ENCODE data around the gene DBH.

Gene DBH

DNA sequence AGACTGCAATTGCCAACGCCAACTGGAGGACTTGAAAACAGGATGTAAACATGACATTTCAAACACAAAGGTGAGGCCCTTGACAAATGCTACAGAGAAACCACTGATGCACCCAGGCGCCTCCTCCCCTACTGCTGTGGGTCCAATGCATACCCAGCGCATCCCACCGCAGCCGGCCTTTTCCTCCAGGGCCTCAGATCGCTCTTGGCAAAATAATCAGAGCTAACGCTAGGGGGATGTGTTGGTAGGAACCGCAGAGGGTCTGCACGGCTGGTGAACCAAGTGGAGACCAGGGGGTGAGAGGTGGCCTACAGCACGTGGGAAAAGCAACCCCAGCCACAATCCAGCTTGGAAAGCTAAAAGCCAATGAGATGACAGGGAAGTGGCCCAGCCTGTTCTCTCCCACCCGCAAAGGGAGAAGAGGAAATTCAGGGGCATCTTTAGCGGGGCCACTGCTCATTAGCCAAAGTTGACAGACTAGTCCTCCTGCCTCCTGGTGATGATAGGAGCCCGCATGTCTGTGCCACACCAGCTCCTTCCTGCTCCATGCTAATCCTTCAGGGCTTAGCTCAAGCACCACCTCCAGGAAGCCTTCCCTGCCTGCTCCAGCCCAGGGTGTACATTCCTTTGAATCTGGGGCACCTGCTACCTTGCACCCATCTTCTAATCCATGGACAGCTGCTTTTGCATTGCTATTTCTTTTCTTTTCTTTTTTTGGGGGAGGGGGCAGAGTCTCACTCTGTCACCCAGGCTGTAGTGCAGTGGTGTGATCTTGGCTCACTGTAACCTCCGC, 32.8 kb upstream of the DBH start:
- in situ Hi-C loops (cut with MboI; ENCODE audit: low pct_unique_long_range_greater_than_20kb, low sequenced_read_pairs) = no loop called here

DNA sequence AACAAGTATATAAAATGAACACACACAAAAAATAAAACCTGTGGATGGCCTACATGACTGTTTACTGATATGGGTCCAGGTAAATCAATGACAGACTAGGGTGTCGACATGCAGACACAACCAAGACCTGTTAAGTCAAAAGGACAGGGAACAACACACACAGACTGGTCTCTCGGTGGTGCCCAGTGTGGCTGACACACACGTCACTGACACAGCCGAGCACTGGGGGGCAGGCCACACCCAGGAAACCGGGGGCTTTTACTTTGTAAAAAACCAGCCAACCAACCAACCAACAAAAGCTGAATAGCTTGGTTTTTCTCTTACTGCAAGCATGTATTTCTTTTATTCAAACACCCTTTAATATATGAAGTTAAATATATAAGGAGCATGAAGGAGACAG, 31.9 kb upstream of the DBH start:
- DNase-seq = no peak
- in situ Hi-C loops (cut with MboI; ENCODE audit: low pct_unique_long_range_greater_than_20kb, low sequenced_read_pairs) = no loop called here

More for the DNA sequence above, 32.8 kb upstream of the DBH start:
- DNase-seq = no peak

DNA sequence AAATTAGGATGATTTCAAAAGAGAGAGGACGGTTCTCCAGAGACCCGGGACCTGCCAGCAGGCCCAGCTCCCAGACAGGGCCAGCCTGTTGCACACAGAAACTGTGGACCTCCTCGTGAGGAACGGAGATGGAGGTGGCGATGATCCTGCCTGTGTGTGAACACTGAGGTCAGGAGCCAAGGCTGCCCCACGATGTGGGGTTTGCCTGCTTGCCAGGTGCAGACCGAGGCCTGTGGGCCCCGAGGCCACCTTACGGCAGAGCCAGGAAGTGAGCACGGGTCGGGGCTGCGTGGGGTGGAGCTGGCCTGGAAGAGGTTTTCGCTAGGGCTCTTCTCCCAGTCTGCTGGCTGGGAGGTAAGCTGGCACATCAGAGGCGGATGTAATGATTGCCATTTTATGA, 31.3 kb upstream of the DBH start:
- DNase-seq = no peak

DNA sequence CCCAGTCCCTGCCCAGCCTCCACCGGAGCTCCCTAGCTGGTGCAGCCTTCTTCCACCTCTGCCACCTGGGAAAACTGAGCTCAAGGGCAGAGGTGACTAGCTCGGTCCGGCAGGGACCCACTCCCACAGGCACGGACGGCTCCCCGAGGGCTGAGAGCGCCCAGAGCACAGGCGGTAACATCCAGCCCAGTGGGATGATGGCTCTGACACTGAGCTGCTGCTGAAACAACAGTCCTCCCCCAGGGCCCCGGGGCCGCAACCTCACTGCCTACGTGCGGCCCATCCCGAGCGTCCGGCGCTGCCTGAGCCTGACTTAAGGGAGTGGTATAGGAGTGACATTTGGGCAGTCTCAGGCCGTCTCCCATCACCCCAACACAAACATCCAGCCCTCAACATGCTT, 30.7 kb upstream of the DBH start:
- DNase-seq = no peak
- in situ Hi-C loops (cut with MboI; ENCODE audit: low pct_unique_long_range_greater_than_20kb, low sequenced_read_pairs) = no loop called here

More for the DNA sequence above, 31.3 kb upstream of the DBH start:
- in situ Hi-C loops (cut with MboI; ENCODE audit: low pct_unique_long_range_greater_than_20kb, low sequenced_read_pairs) = no loop called here

DNA sequence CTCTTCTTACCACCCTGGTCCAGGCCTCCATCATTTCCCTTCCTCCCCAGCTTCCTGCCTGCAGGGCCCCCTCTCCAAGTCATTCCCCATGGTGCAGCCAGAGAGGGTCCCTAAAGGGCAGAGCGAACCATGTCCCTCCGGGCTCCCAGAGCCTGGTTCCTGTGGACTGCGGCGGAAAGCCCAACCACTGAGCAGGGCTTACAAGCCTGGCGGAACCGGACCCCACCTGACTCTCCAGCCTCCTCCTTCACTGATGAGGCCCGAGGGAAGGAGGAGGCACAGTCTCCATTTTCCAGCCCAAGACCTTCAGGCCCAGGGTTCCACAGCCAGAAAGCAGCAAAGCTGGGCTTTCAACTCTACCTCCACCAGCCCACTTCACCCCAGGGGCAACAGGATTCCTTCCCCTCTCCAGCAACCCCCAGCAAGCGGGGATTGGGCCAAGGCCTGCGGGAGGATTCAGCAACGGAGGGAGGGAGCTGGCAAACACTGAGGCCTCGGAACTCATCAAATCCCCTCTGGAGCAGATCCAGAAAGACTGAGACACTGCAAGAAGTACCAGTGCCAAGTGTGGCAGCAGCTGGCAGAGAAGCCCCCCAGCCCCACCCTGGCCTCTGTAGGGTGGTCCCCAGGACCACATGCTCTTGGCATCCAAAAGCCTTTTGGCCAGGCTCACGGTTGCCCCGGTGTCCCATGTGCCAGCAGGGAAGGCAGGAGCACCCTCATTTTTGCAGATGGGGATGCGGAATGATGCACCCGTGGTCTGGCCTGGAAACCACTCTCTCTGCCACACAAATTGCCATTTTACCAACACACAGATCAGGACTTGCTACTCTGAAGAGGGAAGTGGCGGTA, 30.1 kb upstream of the DBH start:
- no peak for DNase-seq
- in situ Hi-C loops (cut with MboI; ENCODE audit: low pct_unique_long_range_greater_than_20kb, low sequenced_read_pairs) = no loop called here

DNA sequence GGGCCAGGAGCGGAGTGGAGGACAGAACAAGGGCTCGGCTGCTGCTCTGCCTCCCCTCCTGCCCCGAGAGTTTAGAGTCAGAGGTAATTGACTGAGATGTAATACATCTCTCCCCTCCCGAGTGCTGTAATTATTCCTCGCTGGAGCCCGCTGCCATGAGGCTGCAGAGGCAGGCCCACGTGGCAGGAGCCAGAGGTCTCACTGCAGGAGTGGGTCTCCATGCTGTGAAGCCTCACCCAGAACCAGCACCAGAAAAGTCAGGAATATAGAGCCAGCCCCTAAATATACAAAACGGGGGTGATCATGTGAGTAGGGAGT, 29.5 kb upstream of the DBH start:
- no peak for DNase-seq
- in situ Hi-C loops (cut with MboI; ENCODE audit: low pct_unique_long_range_greater_than_20kb, low sequenced_read_pairs) = no loop called here

DNA sequence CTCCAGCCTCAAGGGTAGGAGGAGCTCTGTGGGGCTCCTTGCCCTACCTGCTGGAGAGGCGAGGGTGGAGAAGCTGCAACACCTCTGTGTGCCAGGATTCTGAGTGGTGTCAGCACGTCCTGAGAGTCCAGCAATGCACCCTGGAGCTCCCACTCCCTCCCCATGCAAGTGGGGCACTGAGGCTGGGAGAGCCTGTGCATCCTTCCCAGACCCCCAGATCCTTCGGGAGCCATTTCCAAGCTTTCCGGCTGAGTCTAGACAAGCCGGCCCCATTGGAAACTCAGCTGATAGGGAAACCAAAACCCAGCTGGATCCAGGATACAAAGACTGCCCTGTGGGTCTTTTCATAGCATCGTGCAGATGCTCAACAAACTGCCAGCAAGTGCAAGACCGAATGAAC, 28.8 kb upstream of the DBH start:
- in situ Hi-C loops (cut with MboI; ENCODE audit: low pct_unique_long_range_greater_than_20kb, low sequenced_read_pairs) = no loop called here
- no peak for DNase-seq

DNA sequence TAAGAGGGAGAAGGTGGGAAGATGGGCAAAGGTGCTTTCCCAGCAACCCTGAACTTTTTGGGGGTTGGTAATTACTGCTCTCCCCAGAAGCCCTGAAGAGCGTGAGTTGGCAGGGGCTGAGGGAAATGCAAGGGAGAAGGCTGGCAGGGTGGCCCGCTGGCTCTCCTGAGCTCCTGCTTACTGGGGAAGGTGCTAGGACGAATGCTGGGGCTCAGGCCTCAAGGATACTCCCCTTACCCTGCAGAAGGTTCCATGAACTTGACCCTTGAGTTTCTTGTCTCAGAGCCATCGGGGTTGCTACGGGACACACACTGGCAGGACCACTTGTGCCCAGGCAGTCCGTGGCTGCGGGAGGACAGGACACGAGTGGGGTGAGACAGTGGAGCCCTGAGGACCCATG, 28.2 kb upstream of the DBH start:
- DNase-seq = no peak
- in situ Hi-C loops (cut with MboI; ENCODE audit: low pct_unique_long_range_greater_than_20kb, low sequenced_read_pairs) = no loop called here

DNA sequence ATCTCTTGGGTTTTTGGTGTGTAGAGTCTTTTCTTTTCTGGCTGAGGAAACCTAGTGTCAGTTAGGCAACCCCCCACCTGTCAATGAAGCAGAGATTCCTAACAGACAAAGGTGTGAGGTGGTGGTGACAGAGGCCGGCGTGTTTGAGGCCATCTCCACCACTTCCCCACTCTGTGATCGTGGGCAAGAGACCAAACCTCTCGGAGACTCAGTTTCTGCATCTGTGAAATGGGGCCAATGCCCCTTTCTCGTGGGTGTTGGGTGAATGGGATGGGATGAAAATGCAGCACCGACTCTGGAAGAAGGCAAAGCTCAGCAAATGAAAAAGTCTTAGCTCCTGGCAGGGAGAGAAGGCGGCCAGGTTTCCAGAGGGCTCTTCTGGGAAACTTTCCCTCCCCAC, 27.8 kb upstream of the DBH start:
- no peak for DNase-seq
- in situ Hi-C loops (cut with MboI; ENCODE audit: low pct_unique_long_range_greater_than_20kb, low sequenced_read_pairs) = no loop called here

DNA sequence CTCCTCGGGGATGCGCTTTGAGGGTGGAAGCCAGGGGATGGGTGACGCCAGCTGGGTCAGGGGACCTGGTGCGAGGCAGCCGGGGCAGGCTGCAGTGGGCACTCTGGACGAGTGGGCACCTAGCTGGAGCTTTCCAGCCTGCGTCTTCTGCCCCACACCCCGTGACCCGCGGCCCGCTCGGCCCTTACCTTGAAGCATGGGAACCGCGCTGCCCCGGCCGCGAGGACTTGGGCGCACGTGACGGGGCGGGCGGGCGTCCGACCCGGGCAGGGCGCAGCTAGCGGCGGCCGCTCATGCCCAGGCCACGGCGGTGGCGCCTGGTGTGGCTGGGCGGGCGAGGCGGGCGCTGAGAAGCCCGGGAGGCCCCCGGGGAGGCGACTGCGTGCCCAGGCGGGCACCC, 27.3 kb upstream of the DBH start:
- DNase-seq = no peak
- in situ Hi-C loops (cut with MboI; ENCODE audit: low pct_unique_long_range_greater_than_20kb, low sequenced_read_pairs) = no loop called here

DNA sequence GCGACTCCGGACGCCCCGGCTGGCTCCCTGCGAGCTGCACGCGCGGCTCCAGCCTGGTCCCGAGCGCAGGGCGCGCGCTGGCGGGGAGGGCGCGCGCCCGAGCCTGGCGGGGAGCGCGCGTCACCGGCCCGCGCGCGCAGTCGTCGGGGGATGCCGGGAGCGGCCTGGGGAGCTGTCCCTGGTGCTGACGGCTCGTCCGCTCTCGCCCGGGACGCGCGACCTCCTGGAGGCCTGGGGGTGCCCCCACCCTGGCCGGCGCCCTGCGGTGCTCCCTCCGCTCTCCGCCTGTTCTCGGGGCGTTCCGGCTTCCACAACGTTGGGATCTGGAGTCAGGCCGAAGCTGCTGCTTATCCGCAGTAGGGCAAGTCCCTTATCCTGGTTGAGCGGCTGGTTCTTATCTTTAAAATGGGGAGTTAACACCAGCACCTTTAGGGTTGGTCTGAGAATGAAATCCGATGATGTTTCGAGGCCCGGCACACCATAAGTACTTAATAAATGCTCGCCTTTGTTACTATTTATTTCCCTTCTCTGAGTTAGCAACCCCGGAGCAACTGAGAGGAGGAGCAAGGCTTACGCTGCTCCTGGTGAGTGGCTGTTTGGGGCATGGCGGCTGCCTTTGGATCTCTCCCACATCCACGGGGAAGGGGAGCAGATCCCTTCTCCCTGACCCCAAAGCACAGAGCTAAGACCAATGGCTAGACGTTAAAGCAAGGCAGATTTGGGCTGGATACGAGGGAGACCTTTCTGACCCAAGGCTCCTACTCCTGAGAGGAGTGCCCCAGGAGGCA, 26.7 kb upstream of the DBH start, which contains the start of gene FAM163B:
Gene FAM163B (minus strand): TSS at position 79 of the 788 bp plus-strand sequence. CDS start 29,166 bp downstream, outside the sequence.
- DNase-seq = peak; percentile 20

DNA sequence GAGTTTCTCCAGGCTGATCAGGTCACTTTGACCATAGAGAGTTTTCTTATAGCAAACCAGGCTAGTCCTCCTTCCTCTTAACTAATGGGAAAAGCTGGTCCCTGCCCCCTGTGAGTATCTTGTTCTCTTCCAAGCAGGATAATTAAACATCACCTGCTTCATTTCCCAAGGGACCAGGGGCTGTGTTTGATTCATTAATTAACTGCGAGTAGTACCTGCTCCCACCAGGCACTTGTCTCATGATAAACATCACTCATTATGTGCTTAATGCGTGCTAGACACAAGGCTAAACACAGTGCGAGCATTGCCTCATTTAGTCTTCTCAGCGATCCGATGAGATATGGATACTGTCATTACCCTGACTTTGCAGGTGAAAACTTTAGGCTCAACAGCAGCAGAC, 25.3 kb upstream of the DBH start:
- DNase-seq = no peak
- in situ Hi-C loops (cut with MboI; ENCODE audit: low pct_unique_long_range_greater_than_20kb, low sequenced_read_pairs) = no loop called here

More for the DNA sequence above, 26.7 kb upstream of the DBH start, which contains the start of gene FAM163B:
- in situ Hi-C loops (cut with MboI; ENCODE audit: low pct_unique_long_range_greater_than_20kb, low sequenced_read_pairs) = no loop called here

DNA sequence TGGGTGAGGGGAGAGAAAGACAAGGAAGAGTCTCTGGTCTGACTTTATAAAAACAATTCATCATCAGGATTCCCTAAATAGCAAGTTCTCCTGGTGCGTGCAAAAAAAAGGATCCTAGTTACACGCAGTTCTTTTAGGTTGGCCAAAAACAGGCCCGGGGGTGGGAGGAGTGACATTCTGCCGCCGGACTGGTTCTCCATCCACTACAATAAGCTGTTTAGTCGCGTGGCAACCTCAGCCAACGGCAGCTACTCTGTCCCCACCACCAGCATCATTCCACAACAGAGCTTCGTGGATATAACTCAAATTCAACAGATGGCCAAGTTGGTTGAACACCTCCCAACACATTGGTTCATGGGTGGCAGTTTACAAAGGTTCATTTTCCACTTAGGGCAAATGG, 24.1 kb upstream of the DBH start:
- in situ Hi-C loops (cut with MboI; ENCODE audit: low pct_unique_long_range_greater_than_20kb, low sequenced_read_pairs) = no loop called here
- DNase-seq = no peak

DNA sequence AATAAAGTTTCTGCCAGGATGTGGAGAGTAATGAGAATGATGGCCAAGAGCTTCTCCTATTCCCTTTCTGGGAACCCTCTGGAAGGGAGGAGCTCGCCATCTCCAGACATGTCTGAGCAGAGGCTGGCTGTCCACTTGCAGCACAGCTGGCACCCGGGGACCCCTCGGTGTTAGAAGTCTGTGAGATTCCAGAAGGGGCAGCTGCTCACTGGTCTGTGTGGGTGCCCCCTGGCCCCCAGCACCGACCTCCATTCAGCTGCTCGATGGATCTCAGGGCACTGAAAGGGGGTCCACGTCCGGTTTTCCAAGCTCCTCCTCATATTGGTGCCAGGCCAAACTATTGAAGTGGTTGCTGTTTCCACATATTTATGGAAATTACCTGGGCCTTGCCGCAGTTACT, 23.3 kb upstream of the DBH start:
- in situ Hi-C loops (cut with MboI; ENCODE audit: low pct_unique_long_range_greater_than_20kb, low sequenced_read_pairs) = no loop called here

DNA sequence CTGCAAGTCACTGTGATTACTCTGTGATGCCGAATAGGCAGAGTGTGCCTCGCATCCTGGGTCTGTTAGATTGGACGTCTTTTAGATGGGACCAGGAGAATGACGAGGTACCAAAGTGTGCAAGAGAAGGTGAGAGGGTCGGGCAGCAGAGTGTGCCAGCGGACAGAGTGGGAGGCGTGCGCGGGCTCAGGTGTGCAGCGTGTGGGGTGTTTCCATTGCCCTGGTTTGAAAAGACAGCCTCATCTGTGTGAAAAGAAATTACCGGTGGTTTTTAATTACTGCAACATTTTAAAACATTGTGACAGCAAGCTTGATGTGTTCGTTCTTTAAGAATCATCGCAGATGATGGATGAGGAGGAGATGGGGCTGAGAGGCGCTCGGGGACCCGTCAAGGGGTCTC, 22.7 kb upstream of the DBH start:
- in situ Hi-C loops (cut with MboI; ENCODE audit: low pct_unique_long_range_greater_than_20kb, low sequenced_read_pairs) = no loop called here
- no peak for DNase-seq

More for the DNA sequence above, 23.3 kb upstream of the DBH start:
- DNase-seq = no peak

DNA sequence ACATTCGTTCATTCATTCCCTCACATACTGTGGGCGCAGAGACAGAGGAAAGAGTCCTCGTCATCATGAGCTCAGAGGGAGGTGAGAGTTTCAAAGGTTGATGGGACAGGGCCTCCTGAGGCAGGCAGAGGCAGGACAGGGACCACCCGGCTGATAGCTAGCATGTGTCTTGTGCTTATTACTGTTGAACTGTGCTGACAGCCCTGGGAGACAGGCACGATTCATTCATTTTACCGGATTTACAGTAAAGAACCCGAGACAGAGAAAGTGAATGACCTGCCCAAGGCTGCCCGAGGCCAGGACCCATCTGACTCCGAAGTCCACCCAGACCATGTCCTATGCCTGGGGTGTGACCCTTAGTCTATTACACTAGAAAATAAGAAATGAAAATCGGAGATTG, 22.1 kb upstream of the DBH start:
- DNase-seq = no peak
- in situ Hi-C loops (cut with MboI; ENCODE audit: low pct_unique_long_range_greater_than_20kb, low sequenced_read_pairs) = no loop called here

DNA sequence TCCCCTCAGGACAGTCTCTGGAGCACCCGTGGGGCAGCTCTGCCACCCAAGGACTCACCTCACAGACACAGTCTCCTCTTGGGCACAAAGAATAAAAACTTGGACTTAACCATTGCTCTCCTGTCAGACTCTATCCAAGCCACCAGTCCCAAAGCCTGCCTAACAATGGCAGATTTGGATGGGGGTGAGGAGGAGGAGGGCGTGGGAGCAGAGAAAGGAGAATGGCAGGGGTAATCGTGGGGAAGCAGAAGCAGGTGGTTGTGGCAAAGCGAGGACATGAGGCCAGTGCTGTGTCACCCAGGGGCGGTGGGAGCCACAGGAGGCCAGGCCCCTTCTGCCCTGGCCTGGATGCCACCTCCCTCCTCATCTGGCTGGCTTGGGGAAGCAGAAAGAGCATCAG, 21.5 kb upstream of the DBH start:
- in situ Hi-C loops (cut with MboI; ENCODE audit: low pct_unique_long_range_greater_than_20kb, low sequenced_read_pairs) = no loop called here
- DNase-seq = no peak

DNA sequence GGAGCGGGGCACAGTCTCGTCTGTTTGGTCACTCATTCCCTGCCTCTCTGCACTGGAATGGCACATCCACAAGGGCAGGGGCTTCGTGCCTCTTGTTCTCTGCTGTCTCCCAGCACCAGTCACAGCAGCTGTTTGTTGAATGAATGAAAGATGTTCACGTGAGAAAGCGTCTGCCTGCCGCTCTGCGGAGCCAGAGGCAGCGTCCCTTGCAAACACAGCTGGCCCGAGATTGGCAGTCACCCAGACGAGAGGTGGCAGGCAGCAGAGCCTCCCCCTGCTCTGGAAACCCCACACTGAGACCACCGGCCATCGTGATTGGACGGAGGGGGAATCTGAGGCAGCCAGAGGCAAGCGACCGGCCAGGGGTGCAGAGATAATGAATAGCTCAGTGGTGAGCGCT, 21.0 kb upstream of the DBH start:
- in situ Hi-C loops (cut with MboI; ENCODE audit: low pct_unique_long_range_greater_than_20kb, low sequenced_read_pairs) = no loop called here
- DNase-seq = no peak

DNA sequence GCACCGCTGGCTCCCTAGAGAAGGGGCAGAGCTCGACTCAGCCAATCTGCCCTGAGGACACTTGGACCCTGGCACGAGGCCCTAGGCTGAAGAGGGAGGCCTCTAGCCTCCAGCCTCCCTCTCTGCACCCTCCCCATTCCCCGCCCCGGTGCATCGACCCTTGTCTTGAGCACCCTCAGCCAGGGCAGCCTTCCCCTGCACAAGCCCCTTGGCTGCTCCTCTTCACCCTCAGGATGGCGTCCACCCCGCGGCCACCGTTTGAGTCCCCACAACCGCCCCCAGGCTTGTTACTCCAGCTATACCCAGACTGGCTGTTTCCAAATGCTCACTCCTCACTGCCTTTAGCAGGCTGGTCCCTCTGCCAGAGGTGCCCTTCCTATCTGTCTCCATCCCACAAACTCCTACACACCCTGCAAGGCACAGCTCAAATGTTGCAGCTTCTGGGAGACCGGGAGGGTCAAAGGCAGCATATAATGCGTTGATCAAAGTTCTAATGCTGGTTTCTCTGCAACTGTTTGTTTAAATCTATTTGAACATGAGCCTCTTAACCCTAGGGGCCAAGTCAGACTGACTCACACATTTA, 20.5 kb upstream of the DBH start:
- in situ Hi-C loops (cut with MboI; ENCODE audit: low pct_unique_long_range_greater_than_20kb, low sequenced_read_pairs) = no loop called here
- no peak for DNase-seq

Measured in KBM-7 (cell line).